ENCODE measurements around the gene DIS3L.
"Not testable (repeated sequence)": the region's sequence is repeated elsewhere in the genome, so short reads cannot be mapped to it uniquely, and the experiment has no call there.

DIS3L gene

GRCh38 chr15:66293419-66294156 is at the start of gene DIS3L:
Gene DIS3L (plus strand): TSS chr15:66293568. CDS start chr15:66293597, 29 bp downstream.
- peak; percentile 43 to 66 for DNase-seq

- DNase-seq, result not testable (repeated sequence)
These were observed 47.5 kb upstream of the DIS3L start for GRCh38 chr15:66245832-66246231.

- DNase-seq, result no peak
These were observed 46.4 kb upstream of the DIS3L start for GRCh38 chr15:66246937-66247336.

- no peak for DNase-seq
These were observed 43.7 kb upstream of the DIS3L start for GRCh38 chr15:66249605-66250174.

- no peak for DNase-seq
These were observed 42.1 kb upstream of the DIS3L start for GRCh38 chr15:66251065-66251789.

- peak in 1 of 2 experiments; percentile 31 for DNase-seq
These were observed 41.3 kb upstream of the DIS3L start for GRCh38 chr15:66251790-66252684.

GRCh38 chr15:66252685-66253417 is 40.5 kb upstream of the DIS3L start:
- peak in 1 of 2 experiments; percentile 46 for DNase-seq

- peak in 1 of 2 experiments; percentile 36 for DNase-seq
These were observed 39.8 kb upstream of the DIS3L start, which contains the start of gene MEGF11 for GRCh38 chr15:66253418-66254088. Gene MEGF11 (minus strand): TSS chr15:66253750. CDS start chr15:66128403, 125,347 bp downstream.

- no peak for DNase-seq
These were observed 39.0 kb upstream of the DIS3L start for GRCh38 chr15:66254089-66254950.

- no peak for DNase-seq
These were observed 38.3 kb upstream of the DIS3L start for GRCh38 chr15:66254951-66255676.

- no peak for DNase-seq
These were observed 36.7 kb upstream of the DIS3L start for GRCh38 chr15:66256692-66257091.

GRCh38 chr15:66261056-66261455 is 32.3 kb upstream of the DIS3L start:
- no peak for DNase-seq

GRCh38 chr15:66262837-66263236 is 30.5 kb upstream of the DIS3L start:
- not testable (repeated sequence) for DNase-seq

- DNase-seq, result no peak
These were observed 28.4 kb upstream of the DIS3L start for GRCh38 chr15:66264859-66265513.

- no peak for DNase-seq
These were observed 23.9 kb upstream of the DIS3L start for GRCh38 chr15:66269326-66270090.

GRCh38 chr15:66270932-66271331 is 22.4 kb upstream of the DIS3L start:
- DNase-seq, result no peak

GRCh38 chr15:66275352-66275751 is 18.0 kb upstream of the DIS3L start:
- no peak for DNase-seq

GRCh38 chr15:66276546-66276945 is 16.8 kb upstream of the DIS3L start:
- no peak for DNase-seq
